ENCODE results near the gene RAB11FIP2. TPM values are rescaled to one million over a fixed set of nuclear protein-coding genes. Genes with fewer than 3 reads are reported as not detected.

RAB11FIP2 gene
- total RNA-seq, 1 donor from 2014 or later, result 49.9 TPM

GRCh38 chr10:118034791-118035261 lies 11.9 kb downstream of the RAB11FIP2 start:
- no peak for DNase-seq (ENCODE audit: low spot score)

DNA sequence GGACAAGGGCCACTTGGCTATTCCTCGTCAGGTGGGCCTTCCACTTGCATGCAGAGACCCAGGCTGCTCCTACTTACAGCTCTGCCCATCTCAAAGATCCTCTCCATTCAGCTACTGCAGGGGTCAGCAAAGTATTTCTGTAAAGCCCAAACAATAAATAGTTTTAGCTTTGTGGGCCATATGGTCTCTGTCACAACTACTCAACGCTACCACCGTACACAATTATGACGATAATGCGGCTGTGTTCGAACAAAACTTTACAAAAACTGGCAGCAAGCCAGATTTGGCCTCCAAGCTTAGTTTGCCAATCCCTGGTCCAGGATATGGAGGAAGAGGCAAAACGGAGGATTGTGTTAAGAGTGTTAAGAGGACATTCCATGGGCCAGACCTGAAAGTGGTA lies 12.8 kb downstream of the RAB11FIP2 start:
- no peak for DNase-seq (ENCODE audit: low spot score)

DNA sequence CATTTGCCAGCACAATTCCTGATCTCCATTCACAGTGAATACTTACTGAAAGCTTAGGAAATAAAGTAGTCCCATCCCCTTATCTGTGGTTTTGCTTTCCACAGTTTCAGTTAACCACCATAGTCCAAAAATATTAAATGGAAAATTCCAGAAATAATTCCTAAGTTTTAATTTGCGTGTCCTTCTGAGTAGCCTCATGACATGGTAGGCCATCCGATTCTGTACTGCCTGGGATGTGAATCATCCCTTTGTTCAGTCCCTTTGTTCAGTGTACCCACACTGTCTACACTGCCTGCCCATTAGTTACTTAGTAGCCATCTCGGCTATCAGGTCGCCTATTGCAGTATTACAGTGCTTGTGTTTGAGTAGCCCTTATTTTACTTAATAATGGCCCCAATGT lies 14.2 kb downstream of the RAB11FIP2 start:
- no peak for DNase-seq (ENCODE audit: low spot score)

- DNase-seq (ENCODE audit: low spot score), result no peak
These were observed 15.2 kb downstream of the RAB11FIP2 start for GRCh38 chr10:118031351-118032075.

GRCh38 chr10:118028619-118029018 lies 18.1 kb downstream of the RAB11FIP2 start:
- no peak for DNase-seq (ENCODE audit: low spot score)

- DNase-seq (ENCODE audit: low spot score), result no peak
These were observed 19.3 kb downstream of the RAB11FIP2 start for GRCh38 chr10:118027397-118027796.

GRCh38 chr10:118026936-118027335 lies 19.8 kb downstream of the RAB11FIP2 start:
- DNase-seq (ENCODE audit: low spot score), result no peak

- DNase-seq (ENCODE audit: low spot score), result no peak
These were observed 26.4 kb downstream of the RAB11FIP2 start for GRCh38 chr10:118020365-118020764.

GRCh38 chr10:118017850-118018249 lies 28.9 kb downstream of the RAB11FIP2 start:
- no peak for DNase-seq (ENCODE audit: low spot score)

DNA sequence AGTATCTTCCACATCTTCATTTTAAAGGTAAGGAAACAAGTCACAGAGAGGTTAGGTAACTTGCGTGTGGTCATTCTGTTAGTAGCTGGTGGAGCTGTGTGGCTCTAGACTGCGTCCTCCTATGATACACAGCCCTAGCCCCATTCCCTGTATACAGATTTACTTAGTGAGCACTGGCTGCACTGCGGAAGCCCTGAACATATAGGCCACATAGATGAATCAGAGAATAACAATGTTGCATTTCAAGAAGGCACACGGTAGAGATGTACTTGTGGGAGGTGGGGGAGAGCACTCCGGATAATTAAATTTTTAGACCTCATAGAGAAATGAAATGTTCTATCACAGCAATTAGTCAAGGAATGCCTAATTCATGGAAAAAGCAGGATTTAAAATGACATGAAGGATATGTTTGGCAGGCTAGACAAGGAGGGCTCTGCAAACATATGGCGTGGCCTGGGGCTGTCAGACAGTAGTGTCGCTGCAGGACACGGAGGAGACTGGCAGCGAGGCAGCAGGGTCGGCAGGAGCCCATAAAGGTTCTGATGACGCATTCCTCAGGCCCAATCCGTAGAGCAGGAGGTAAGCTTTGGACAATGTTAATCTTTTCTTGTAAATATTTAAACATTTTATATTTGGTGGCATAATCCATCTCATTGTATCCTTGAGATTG lies 29.5 kb downstream of the RAB11FIP2 start:
- DNase-seq (ENCODE audit: low spot score), result no peak

GRCh38 chr10:118012952-118013525 lies 33.7 kb downstream of the RAB11FIP2 start:
- DNase-seq (ENCODE audit: low spot score), result no peak

GRCh38 chr10:118007773-118008172 lies 39.0 kb downstream of the RAB11FIP2 start:
- no peak for DNase-seq (ENCODE audit: low spot score)

GRCh38 chr10:118003126-118003525 lies 43.6 kb downstream of the RAB11FIP2 start:
- DNase-seq (ENCODE audit: low spot score), result no peak

GRCh38 chr10:118002581-118002980 lies 44.2 kb downstream of the RAB11FIP2 start:
- DNase-seq (ENCODE audit: low spot score), result no peak

GRCh38 chr10:117997673-117998072 lies 49.1 kb downstream of the RAB11FIP2 start:
- no peak for DNase-seq (ENCODE audit: low spot score)

DNA sequence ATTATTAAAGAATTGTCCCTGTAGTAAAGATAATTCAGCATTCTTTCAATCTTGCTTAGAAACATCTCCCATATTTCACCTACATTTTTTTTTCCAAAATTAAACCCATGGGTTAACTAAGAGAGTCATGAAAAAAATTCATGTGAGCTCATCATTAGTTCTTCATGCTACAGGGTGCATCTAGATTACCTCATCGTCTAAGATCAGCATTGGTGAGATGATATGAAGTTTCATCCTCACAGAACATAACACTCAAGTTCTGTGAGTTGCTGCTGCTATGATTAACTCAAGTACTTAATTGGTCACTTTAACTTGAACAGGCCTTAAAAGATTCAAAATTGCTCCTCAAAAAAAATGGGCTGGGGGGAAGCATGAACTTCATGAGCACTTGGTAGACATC lies 50.0 kb downstream of the RAB11FIP2 start:
- DNase-seq (ENCODE audit: low spot score), result no peak

DNA sequence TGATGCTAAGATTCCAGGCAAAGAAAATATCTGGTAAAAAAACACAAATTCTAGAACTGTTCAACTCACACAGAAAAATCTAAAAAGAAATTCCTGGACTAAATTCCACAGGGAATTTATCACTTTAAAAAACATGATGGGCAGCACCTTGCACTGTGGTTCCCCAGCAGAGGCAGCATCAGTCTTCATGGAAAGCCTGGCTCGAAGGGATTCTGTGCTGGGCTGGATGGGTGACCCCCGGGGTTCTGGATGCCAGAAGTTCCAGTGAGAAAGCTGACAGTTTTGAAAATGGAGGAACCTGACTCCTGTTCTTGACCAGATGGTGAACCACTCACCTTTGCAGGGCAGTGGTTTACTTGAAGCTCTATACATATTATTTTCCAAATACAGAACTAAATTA lies 52.0 kb downstream of the RAB11FIP2 start:
- DNase-seq (ENCODE audit: low spot score), result no peak

- DNase-seq (ENCODE audit: low spot score), result no peak
These were observed 53.6 kb downstream of the RAB11FIP2 start for GRCh38 chr10:117993166-117993565.

DNA sequence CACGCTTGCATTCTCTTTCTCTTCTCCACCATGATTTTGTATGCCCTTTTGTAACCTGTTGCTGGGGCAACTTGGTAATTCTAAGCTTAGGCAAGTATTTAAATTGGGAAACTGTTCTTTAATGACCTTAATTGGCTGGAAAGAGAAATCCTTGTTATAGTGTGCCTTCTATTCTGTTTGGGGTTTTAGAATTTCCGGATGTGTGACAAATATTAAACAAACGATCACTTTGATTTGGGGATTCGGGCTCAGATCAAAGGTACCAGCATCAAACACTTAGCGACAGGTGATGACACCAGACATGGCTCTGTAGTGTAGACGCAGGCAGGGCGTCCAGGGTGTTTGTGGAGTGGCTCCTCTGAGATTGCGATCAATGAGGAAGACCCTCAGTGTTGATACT lies 55.0 kb downstream of the RAB11FIP2 start:
- no peak for DNase-seq (ENCODE audit: low spot score)

DNA sequence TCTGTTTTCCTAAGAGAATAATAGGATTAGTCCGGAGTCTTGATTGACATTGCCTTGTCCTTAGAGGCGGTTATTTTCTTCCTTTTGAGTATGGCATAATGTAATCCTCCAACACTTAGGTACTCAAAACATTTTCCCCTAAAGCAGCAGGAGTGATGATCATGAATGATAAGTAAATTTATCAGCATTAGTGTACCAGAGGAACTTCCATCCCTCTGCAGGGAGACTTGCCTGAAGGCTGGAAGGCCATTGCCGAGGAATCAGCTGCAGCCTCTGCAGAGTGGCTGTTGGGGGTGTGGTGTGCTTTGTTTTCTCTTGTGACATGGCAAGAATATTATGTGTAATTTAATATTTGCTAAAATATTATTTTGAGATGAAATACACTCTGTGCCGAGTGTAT lies 56.8 kb downstream of the RAB11FIP2 start:
- no peak for DNase-seq (ENCODE audit: low spot score)

GRCh38 chr10:117988814-117989213 lies 57.9 kb downstream of the RAB11FIP2 start:
- no peak for DNase-seq (ENCODE audit: low spot score)

DNA sequence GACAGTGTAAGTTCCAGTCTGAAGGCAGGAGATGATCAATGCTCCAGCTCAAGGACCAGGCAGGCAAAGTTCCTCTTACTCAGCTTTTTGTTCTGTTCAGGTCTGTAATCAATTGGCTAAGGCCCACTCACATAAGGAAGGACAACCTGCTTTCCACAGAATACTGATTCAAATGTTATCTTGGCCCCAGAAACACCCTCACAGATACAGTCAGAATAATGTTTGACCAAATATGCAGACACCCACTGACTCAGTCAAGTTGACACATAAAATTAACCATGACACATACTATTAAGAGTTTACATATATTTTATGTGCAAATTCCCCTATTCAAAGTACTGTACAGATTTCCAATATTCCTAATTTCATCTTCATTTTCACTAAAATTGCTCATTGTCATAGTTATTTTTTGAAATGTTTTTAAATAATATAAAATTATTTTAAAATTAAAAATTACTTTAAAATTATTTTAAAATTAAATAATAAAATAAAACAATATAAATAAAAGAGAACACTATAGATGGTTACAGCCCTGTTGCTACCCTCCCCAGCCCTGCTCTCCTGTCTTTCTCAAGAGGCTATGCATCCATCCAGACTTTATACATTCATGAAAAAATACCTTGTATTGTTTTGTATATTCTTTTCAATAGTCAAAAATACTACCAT lies 59.4 kb downstream of the RAB11FIP2 start:
- DNase-seq (ENCODE audit: low spot score), result no peak
